ENCODE data around the gene PTPN1.
"Not testable (repeated sequence)": the region's sequence is repeated elsewhere in the genome, so short reads cannot be mapped to it uniquely, and the experiment has no call there.

PTPN1 gene

GRCh38 chr20:50481741-50482140, 28.4 kb upstream of the PTPN1 start:
- no peak for DNase-seq (ENCODE audit: low read depth)

- no peak for DNase-seq (ENCODE audit: low read depth)
Observed at GRCh38 chr20:50482396-50482981, 27.7 kb upstream of the PTPN1 start.

GRCh38 chr20:50484271-50484976, 25.8 kb upstream of the PTPN1 start:
- no peak for DNase-seq (ENCODE audit: low read depth)

- DNase-seq (ENCODE audit: low read depth): no peak
Observed at GRCh38 chr20:50487397-50487796, 22.8 kb upstream of the PTPN1 start.

GRCh38 chr20:50488236-50488806, 21.9 kb upstream of the PTPN1 start:
- no peak for DNase-seq (ENCODE audit: low read depth)

- no peak for DNase-seq (ENCODE audit: low read depth)
Observed at GRCh38 chr20:50491168-50491567, 19.0 kb upstream of the PTPN1 start.

- no peak for DNase-seq (ENCODE audit: low read depth)
Observed at GRCh38 chr20:50491926-50492634, 18.1 kb upstream of the PTPN1 start.

- DNase-seq (ENCODE audit: low read depth): no peak
Observed at GRCh38 chr20:50493881-50494253, 16.3 kb upstream of the PTPN1 start.

GRCh38 chr20:50494428-50494827, 15.8 kb upstream of the PTPN1 start:
- DNase-seq (ENCODE audit: low read depth): no peak

- no peak for DNase-seq (ENCODE audit: low read depth)
Observed at GRCh38 chr20:50496773-50497385, 13.3 kb upstream of the PTPN1 start.

- no peak for DNase-seq (ENCODE audit: low read depth)
Observed at GRCh38 chr20:50498071-50498776, 12.0 kb upstream of the PTPN1 start.

- DNase-seq (ENCODE audit: low read depth): no peak
Observed at GRCh38 chr20:50499938-50500337, 10.2 kb upstream of the PTPN1 start.

GRCh38 chr20:50501972-50502745, 8.0 kb upstream of the PTPN1 start:
- DNase-seq (ENCODE audit: low read depth): no peak

- no peak for DNase-seq (ENCODE audit: low read depth)
Observed at GRCh38 chr20:50504231-50504823, 5.9 kb upstream of the PTPN1 start.

- DNase-seq (ENCODE audit: low read depth): no peak
Observed at GRCh38 chr20:50506270-50506579, 4.0 kb upstream of the PTPN1 start.

- not testable (repeated sequence) for DNase-seq (ENCODE audit: low read depth)
Observed at GRCh38 chr20:50507745-50508144, 2.4 kb upstream of the PTPN1 start.

- DNase-seq (ENCODE audit: low read depth): no peak
Observed at GRCh38 chr20:50508171-50508755, 1.9 kb upstream of the PTPN1 start.

GRCh38 chr20:50510706-50511542, 741 bp downstream of the PTPN1 start:
- DNase-seq (ENCODE audit: low read depth): no peak

- no peak for DNase-seq (ENCODE audit: low read depth)
Observed at GRCh38 chr20:50512323-50512722, 2.1 kb downstream of the PTPN1 start.
